Endothelial cell of umbilical vein (primary cell): ENCODE data around the gene MROH9. TPM values are rescaled to one million over a fixed set of nuclear protein-coding genes. Genes with fewer than 3 reads are reported as not detected.

ENCODE experiments used
- BruUV-seq: library from RNA; stranded (reverse); fragments of 400-500 nt; replicated peaks from 2 replicates; lab custom pipeline; 2021; lab: Mats Ljungman, UMichigan
- CTCF ChIA-PET: fragments of 300-600, 350-600 bp; sonication (Branson Sonifier 250); formaldehyde crosslinking; loops from one replicate; lab custom pipeline; 2021; ENCODE audit warnings: antibody characterized with exemption, inconsistent platforms; lab: Charles Lee
- POLR2A ChIA-PET: fragments of 300-600, 350-600 bp; sonication (Branson Sonifier 250); formaldehyde crosslinking; loops from one replicate; lab custom pipeline; 2021; ENCODE audit warnings: antibody characterized with exemption, inconsistent platforms; lab: Charles Lee
- DNase-seq: peaks from one replicate; pipeline ENCODE4 v3.0.0-alpha.2; 2011; ENCODE audit warnings: low read depth, low spot score
- FAIRE-seq: peaks from 2 replicates; lab custom pipeline; 2011; peaks lifted over from hg19 to GRCh38; lab: Jason Lieb, UNC
- H2AFZ ChIP-seq: 2 replicates; pipeline ENCODE4 v1.6.0; 2012; ENCODE audit warnings: low read depth, low read length, control low read depth, inconsistent platforms
- H3K27ac ChIP-seq: 2 replicates; pipeline ENCODE4 v1.5.1; 2011; ENCODE audit warnings: low read depth, mild to moderate bottlenecking, control low read depth, low read length, moderate library complexity; ENCODE audit not compliant: insufficient read depth
- H3K27me3 ChIP-seq, 2 experiments: 2 replicates each; pipeline versions ENCODE4 v1.6.0 to v1.6.1; 2011; ENCODE audit warnings: low read length in 2 of 2, mixed read lengths in 1 of 2; ENCODE audit not compliant: control insufficient read depth in 2 of 2, insufficient read depth in 2 of 2
- H3K36me3 ChIP-seq, 2 experiments: 2 replicates in 1 of 2; 3 replicates in 1 of 2; pipeline ENCODE4 v1.5.1; 2011; ENCODE audit warnings: low read length in 2 of 2, mild to moderate bottlenecking in 1 of 2, moderate library complexity in 1 of 2; ENCODE audit not compliant: control insufficient read depth in 2 of 2, insufficient read depth in 2 of 2; ENCODE audit errors: extremely low read depth in 1 of 2
- H3K4me1 ChIP-seq: 3 replicates; pipeline ENCODE4 v1.5.1; 2011; ENCODE audit warnings: mild to moderate bottlenecking, low read length; ENCODE audit not compliant: control insufficient read depth, insufficient read depth; ENCODE audit errors: extremely low read depth
- H3K4me2 ChIP-seq: 2 replicates; pipeline ENCODE4 v1.6.1; 2011; ENCODE audit warnings: low read length, control low read depth, mixed read lengths; ENCODE audit not compliant: insufficient read depth
- H3K4me3 ChIP-seq, 3 experiments: fragments of 200-600 bp in 1 of 3; sonication (generic), shearing (Covaris generic) in 1 of 3; replicated peaks in 1 of 3; 2 replicates each; pipeline ENCODE4 v1.5.1; 2011 to 2016; ENCODE audit warnings: control low read depth in 3 of 3, low read length in 3 of 3, mild to moderate bottlenecking in 2 of 3, inconsistent platforms in 1 of 3, low read depth in 1 of 3, moderate library complexity in 1 of 3; ENCODE audit not compliant: insufficient read depth in 1 of 3
- H3K79me2 ChIP-seq: 2 replicates; pipeline ENCODE4 v1.6.0; 2012; ENCODE audit warnings: low read length, inconsistent platforms; ENCODE audit not compliant: control insufficient read depth, insufficient read depth
- H3K9ac ChIP-seq: replicated peaks from 2 replicates; pipeline ENCODE3; 2011; ENCODE audit warnings: low read length, control low read depth; ENCODE audit not compliant: insufficient read depth; ENCODE audit errors: extremely low read depth
- H3K9me1 ChIP-seq: replicated peaks from 3 replicates; pipeline ENCODE4 v1.6.0; 2011; ENCODE audit warnings: mild to moderate bottlenecking, low read length; ENCODE audit not compliant: control insufficient read depth, insufficient read depth; ENCODE audit errors: extremely low read depth
- H3K9me3 ChIP-seq: replicated peaks from 2 replicates; pipeline ENCODE4 v1.5.1; 2012; ENCODE audit warnings: low read length, inconsistent platforms; ENCODE audit not compliant: control insufficient read depth, insufficient read depth
- H4K20me1 ChIP-seq: replicated peaks from 2 replicates; pipeline ENCODE3; 2011; ENCODE audit warnings: mild to moderate bottlenecking, low read length; ENCODE audit not compliant: control insufficient read depth, insufficient read depth; ENCODE audit errors: extremely low read depth
- EZH2 ChIP-seq: IDR thresholded peaks from 2 replicates; pipeline ENCODE4 v1.6.1; 2012; ENCODE audit warnings: borderline replicate concordance, low read depth, mild to moderate bottlenecking, moderate library complexity, low read length, inconsistent platforms; ENCODE audit not compliant: severe bottlenecking
- FOS ChIP-seq: IDR thresholded peaks from 2 replicates; pipeline ENCODE4 v1.6.1; 2011; ENCODE audit warnings: mild to moderate bottlenecking, low read length, moderate library complexity, borderline replicate concordance; ENCODE audit not compliant: insufficient read depth
- GATA2 ChIP-seq: IDR thresholded peaks from 2 replicates; pipeline ENCODE4 v1.7.0; 2011; ENCODE audit warnings: low read depth, mild to moderate bottlenecking, moderate library complexity, mixed read lengths, low read length; ENCODE audit not compliant: insufficient read length, insufficient read depth
- JUN ChIP-seq: IDR thresholded peaks from 2 replicates; pipeline ENCODE4 v1.6.1; 2011; ENCODE audit warnings: borderline replicate concordance, low read depth; ENCODE audit not compliant: insufficient read length, insufficient read depth
- MYC ChIP-seq: IDR thresholded peaks from one replicate; pipeline ENCODE4 v1.6.1; 2011; ENCODE audit warnings: mild to moderate bottlenecking, low read depth, low read length
- POLR2A ChIP-seq: IDR thresholded peaks from 2 replicates; pipeline ENCODE4 v1.6.1; 2012; ENCODE audit warnings: low read depth, mild to moderate bottlenecking, control low read depth, low read length
- POLR2AphosphoS5 ChIP-seq: IDR thresholded peaks from 2 replicates; pipeline ENCODE4 v1.6.1; 2012; ENCODE audit warnings: low read depth, mild to moderate bottlenecking, control low read depth, low read length, moderate library complexity; ENCODE audit not compliant: insufficient read depth
- dilution Hi-C: fragments of 300-500 bp; cut with MboI; formaldehyde crosslinking; loops from one replicate; pipeline ENCODE4 v1.15.0; 2019; ENCODE audit warnings: low sequenced_read_pairs; ENCODE audit not compliant: extremely low pct_ligation_motif_present
- intact Hi-C: fragments of 100-400 bp; cut with micrococcal nuclease; formaldehyde crosslinking; loops from one replicate; pipeline ENCODE4 v1.10.0; 2022
- polyA plus RNA-seq, 4 experiments: library from polyadenylated mRNA; depleted of rRNA in 3 of 4; stranded (reverse) in 3 of 4; unstranded in 1 of 4; fragments of >200 nt; gene quantifications; 2 replicates each; pipeline versions ENCODE4 v1.2.1 to v1.2.3, GENCODE V29; 2011 to 2012; ENCODE audit warnings: missing spikeins in 1 of 4
- total RNA-seq: library from RNA; stranded (reverse); gene quantifications from 2 replicates; pipeline ENCODE4 v1.2.3, GENCODE V29; 2021
- TF ChIP-seq, protein P1 (sequence below): IDR thresholded peaks from 2 replicates; pipeline ENCODE4 v1.6.1; 2011; ENCODE audit not compliant: insufficient read depth, insufficient read length
- TF ChIP-seq, protein P2 (sequence below), 2 donors: IDR thresholded peaks; 1 replicate in 1 of 2; 2 replicates in 1 of 2; pipeline ENCODE4 v1.5.1; 2011; ENCODE audit warnings: low read length in 2 of 2, mild to moderate bottlenecking in 2 of 2, moderate library complexity in 2 of 2, control low read depth in 1 of 2, inconsistent platforms in 1 of 2, low read depth in 1 of 2; ENCODE audit not compliant: insufficient read depth in 1 of 2; ENCODE audit errors: extremely low read depth in 1 of 2

MROH9 gene
- total and polyA plus RNA-seq, 2 donors (not counting 3 experiments of a cell fraction or from before 2014, with no cell fraction given), result not detected

DNA sequence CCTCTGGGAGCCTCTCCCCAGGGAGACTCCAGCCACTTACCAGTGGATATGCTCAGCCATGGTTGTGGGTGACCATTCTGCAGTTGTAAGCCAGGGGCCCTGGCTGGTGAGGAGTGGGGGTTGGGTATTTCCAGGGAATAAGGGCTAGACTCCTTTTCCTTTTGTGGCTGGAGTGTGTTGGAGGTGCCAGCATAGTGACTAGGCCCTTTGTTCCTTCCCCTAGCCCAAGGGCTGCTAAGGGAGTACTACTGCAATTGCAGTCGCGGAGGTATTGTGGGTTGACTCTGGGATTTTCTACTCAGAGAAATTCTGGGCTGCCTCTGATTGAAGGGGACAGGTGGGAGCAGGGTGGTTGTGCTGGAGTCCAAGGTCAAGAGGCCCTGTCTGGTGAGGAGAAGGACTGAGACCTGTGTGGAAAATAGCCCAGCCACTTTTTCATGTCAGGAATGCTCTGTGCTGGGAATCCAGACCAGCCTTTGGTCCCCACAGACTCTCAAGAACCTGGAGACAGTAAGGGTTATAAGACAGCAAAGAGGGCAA, 43.1 kb downstream of the MROH9 start:
- intact Hi-C loops (no loop called here), dilution Hi-C loops (no loop called here)
- CTCF ChIA-PET, result no interaction called here
- no TSS peak for BruUV-seq
- no peak for DNase-seq
- H3K4me2 ChIP-seq, result no peak overlapping the region
- TF ChIP-seq POLR2AphosphoS5 (no peak), MYC (no peak), JUN (no peak), GATA2 (no peak), POLR2A (no peak), FOS (no peak), EZH2 (no peak)
- TF ChIP-seq, protein P1, sequence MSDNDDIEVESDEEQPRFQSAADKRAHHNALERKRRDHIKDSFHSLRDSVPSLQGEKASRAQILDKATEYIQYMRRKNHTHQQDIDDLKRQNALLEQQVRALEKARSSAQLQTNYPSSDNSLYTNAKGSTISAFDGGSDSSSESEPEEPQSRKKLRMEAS, result no peak
- TF ChIP-seq, protein P2, sequence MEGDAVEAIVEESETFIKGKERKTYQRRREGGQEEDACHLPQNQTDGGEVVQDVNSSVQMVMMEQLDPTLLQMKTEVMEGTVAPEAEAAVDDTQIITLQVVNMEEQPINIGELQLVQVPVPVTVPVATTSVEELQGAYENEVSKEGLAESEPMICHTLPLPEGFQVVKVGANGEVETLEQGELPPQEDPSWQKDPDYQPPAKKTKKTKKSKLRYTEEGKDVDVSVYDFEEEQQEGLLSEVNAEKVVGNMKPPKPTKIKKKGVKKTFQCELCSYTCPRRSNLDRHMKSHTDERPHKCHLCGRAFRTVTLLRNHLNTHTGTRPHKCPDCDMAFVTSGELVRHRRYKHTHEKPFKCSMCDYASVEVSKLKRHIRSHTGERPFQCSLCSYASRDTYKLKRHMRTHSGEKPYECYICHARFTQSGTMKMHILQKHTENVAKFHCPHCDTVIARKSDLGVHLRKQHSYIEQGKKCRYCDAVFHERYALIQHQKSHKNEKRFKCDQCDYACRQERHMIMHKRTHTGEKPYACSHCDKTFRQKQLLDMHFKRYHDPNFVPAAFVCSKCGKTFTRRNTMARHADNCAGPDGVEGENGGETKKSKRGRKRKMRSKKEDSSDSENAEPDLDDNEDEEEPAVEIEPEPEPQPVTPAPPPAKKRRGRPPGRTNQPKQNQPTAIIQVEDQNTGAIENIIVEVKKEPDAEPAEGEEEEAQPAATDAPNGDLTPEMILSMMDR (IDR thresholded peaks at IDR 0.05; ENCODE audit: extremely low read depth in 1 of 2, insufficient read depth in 1 of 2, low read depth in 1 of 2, low read length in 2 of 2), result no peak
- H2AFZ ChIP-seq, result no peak overlapping the region
- H3K36me3 ChIP-seq, result no peaks in the 10 kb centered on the region
- no peaks in the 10 kb centered on the region for H3K9me3 ChIP-seq
- POLR2A ChIA-PET, result no interaction called here
- H3K4me1 ChIP-seq, result no peaks in the 10 kb centered on the region
- no peak overlapping the region for H3K27ac ChIP-seq
- H3K9ac ChIP-seq, result no peak overlapping the region
- H3K4me3 ChIP-seq, result no peak overlapping the region
- H3K9me1 ChIP-seq, result no peaks in the 10 kb centered on the region
- FAIRE-seq, result no peak
- H4K20me1 ChIP-seq, result no peaks in the 10 kb centered on the region
- H3K79me2 ChIP-seq, result no peaks in the 10 kb centered on the region
- H3K27me3 ChIP-seq, result no peaks in the 10 kb centered on the region
